ENCODE data around the gene HIVEP2.

The HIVEP2 gene

DNA sequence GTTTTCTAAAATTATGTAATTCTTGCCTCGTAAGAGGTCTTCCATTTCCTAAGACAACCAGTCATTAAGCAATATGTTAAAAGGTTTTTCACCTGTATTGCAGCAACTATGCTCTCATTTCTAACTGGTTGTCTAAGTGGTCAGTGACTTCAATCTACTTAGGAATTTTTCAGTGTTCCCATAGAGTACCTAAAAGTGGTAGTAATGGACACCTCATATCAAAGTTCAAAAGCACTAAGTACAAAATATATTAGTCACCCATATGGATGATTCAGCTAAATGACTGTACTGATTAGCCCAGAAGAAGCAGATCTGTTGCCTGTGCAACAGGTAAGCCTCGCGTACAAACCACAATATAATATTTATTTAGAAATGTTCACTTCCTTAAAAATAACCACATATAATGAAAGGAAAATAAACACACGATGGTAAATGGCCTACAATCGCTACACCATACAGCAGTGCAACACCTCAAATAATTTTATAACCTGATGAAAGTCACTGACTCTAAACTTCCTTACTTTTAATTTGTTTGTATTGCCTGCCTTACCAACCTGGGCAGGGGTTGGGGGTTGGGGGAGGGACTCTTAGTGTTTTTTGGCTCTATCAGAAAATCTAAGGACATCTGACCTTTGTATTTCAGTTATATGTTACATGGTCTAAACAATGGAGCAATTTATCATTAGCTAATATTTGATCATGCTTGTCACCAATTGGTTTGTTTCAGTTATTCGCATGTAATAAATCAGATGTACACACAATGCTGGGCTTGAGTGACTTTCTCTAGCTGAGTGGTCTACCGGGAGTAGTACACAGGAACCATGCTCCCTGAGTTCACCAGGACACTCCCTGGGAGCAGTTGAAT, 105.9 kb downstream of the HIVEP2 start:
- no peak for FAIRE-seq

DNA sequence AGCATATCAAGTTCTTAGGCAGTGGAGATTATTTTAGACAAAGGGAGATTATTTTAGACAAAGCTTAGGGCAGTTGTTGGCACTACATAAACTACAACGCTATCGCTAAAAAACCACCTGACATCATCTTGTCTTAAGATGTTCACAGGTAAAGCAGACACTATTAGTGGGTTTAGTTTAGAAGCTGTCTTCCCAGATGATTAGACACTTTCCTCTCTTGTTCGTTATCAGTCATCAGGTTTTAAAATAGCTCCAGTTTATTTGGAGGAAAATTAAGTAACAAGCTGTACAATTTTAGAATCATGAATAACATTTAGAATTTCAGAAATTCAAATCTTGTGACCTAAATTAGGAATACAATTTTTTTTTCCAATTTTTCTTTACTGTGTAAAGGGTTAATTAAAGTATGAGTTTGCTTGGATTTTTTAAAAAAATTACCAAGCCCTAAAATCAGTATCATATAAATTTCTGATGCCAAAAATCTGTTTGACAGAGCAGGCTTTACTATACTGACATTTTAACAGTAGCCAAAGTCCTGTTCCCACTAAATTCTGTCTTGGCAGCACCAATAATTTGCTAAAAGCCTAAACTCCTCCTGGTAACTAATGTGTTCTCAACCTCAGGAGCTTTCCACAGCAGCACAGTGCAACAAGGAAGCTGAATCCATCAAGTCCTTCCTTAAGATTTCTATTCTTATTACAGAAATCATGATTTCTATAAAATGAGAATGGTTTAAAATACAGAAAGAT, 109.0 kb downstream of the HIVEP2 start:
- FAIRE-seq = no peak

DNA sequence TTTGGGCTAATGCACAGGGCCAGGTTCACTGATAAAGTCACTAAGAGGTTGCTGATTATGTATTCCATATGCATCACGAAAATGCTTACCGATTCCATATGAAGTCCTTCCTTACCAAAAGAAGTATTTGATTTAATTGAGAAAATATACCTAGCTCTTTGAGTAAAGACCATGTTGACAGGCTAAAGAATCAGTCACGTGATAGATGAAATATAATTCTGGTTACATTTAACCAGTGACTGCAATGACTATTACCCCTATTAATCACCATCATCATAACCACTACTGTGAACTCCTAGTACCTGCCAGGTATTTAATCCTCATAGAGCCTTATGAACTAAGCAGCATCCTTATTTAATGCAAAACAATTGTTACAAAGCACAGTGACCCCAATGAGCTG, 110.1 kb downstream of the HIVEP2 start:
- FAIRE-seq = no peak

DNA sequence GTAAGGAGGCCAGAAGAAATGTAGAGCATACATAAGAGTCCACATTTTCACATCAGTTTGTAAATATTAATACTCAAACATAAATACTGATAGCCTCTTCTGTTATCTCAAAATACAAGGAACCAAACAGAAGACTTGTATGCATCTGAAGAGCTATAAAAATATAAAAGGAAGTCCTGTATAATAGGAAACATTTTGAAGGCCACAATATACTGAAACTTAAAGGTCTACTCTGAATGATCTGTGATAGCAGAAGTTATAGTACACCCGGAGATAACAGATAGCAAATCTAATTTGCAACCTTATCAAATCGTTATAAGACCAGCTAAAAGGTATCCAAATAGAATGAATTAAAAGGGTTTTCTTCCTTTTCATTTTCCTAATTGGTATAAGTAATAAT, 111.2 kb downstream of the HIVEP2 start:
- no peak for FAIRE-seq

DNA sequence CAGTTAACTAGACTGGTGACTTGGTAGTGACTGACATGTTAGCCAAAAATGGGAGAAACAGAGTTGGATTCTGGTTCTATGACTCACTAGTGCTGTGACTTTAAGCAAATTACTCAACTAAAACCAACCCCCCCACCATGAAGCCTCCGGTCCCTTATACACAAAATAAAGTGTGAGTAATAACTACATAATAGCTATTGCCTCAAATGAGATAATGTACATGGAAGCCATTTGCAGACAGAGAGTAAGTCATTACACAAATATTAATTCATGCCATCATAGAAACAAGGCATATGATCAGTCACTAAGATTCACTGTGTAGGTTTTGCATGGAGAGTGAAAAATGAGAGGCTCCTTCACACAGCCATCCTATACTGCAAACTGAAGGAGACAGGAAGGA, 111.9 kb downstream of the HIVEP2 start:
- FAIRE-seq = no peak

DNA sequence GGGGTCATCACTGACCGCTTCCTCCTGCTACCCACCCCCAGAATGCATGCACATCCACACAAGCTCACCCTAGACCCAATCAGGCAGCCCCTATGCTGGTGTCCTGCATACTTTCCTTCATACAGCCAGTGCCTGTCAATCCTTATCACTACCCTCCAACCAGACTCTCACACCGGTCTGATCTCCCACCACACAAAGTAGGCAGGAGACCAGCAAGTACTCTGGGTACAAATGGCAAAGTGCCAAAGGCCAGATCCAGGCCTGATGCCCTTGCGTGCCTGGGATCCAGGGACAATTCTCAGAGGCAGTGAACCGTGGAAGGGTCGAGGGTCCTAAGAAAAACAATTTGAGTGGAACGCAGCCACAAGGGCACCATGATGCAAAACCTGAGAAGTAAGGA, 114.2 kb downstream of the HIVEP2 start:
- FAIRE-seq = no peak

DNA sequence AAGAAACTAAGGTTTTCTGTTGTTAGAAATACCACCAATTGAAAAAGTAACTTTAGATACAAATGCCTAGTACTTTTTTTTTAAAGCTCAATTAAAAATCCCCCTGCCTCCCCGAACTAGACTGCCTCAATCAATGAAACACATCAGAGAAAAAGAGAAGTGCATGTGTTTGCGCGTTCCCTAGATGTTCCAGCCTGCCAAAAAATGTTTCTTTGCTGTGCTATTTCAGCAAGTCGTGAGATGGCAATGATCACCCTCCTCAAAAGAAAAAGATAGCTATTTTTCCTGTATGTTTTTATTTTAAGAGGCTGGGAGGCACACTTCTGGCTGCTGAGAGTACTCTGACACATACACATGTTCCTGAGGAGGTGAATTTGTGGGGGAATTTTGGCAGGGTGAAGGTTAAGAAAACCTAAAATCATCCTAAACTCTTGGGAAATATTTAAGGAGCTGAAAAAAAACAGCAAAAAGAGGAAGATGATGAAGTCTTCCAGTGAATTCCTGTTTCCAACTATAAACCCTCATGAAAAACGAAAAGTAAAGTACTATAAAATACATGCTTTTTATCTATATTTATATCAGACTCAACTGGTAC, 114.8 kb downstream of the HIVEP2 start:
- no peak for FAIRE-seq

DNA sequence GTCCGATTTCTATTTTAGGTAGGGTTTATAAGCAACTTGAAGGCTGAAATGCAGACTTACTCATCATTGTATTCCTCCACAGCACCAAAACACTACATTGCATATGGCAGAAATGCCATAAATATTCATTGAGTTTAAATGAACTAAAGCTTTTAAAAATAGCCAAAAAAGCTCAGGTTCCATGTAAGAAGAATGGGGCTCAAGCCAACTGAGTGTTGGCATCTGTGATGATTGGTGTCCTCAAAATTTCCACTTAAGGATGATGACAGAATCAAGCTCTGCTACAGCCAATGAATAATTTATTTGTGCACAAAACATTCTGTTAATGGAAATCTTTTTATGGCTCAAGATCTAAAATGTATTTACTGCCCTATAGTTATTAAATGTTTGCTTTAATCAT, 115.4 kb downstream of the HIVEP2 start:
- no peak for FAIRE-seq

DNA sequence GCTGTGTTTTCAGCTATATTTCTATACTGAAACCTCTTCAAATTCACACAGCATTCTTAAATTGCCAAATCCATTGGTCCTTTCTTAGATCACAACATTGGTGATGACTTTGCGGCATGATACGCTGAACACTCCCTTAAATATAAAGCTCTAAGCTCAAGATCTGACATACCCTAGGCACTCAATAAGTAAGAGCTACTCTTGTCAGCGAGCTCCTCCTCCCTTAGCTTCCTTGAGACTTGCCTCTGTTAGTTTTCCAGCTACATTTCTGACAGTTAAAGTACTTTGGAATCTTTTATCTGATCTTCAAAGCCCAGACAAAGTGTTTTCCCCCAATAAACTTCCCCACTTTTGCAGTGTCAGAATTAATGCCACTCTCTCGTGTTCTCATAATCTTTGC, 117.0 kb downstream of the HIVEP2 start:
- no peak for FAIRE-seq

DNA sequence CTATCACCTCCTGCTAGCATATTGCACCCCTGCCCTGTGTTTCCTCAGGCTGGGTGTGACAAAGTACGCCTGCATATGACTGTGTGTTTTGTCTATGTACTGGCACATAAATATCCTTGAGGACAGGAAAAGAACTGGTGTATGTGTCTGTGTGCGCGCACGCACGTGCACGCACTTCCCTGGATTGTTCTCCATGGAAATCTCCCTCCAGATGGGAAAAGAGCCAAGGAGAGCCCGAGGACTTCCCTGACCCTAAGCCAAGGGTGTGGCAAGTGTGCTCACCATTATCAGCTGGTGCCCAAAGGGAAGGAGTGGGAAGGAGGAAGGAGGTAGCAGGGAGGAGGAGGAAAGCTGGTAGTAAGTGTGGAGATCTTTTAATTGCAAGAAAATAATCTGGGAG, 117.6 kb downstream of the HIVEP2 start:
- no peak for FAIRE-seq

DNA sequence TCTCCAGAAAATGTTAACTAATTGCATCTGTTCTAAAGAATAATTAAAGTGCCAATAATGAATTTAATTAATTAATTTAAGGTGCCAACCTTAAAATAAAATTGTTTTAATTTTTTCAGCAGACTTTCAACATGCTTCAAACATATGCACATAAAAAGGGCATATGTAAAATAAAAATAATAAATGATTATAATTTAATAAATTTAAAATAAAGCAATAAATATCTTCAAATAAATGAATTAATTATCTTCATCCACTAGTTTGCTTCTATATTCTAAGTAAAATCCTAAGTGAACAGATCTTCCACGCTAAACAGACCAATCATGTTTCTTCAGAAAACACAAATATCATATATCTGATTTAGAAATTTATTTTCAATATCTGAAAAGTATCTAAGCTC, 119.2 kb downstream of the HIVEP2 start:
- peak; percentile 65 for FAIRE-seq

DNA sequence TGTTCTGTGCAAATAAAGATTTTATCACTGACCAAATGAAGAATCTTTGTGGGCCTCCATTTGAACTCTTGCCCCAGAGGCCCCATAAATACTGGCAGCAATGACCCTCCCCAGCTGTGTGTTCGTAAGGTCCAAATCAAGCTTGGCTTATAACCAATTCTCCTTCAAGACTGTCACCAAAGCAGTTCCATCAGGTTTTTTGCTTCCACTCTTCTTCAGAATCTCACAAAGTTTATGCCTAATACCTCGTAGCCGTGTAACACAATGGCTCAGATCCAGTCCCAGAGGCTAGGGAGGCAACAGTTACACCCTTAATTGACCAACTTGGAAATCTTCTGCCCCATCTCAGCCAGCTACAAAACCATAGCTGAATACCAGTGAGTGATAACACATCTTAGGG, 120.5 kb downstream of the HIVEP2 start:
- no peak for FAIRE-seq

DNA sequence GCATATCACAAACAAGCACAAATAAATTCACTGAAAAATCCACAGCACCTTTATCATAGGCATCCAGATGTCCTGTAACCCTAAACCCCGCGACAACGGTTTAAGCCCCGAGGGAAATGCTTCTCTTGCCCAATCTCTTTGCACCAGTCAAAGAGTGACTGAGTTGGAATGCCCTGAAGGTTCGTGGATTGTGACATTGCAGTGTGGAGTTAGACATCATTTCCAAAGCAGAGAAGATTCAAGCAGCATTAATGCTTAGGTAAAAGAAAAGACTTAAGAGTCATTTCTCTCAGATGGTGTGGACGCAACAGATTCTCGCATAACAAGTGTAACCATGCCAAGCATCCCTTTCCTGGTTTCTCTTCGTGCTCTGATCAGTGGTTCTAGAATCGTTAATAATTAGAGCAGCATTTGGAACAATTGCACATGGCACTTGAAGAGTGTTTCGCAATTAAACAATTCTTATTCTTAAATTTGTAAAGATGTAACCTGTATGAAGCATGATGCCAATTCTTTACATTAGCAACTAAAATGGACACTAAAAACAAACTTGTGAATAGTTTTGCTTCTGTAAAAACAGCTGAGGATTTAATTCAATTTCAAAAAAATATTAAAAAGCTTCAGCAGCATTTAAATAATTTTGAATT, 121.6 kb downstream of the HIVEP2 start:
- FAIRE-seq = no peak

DNA sequence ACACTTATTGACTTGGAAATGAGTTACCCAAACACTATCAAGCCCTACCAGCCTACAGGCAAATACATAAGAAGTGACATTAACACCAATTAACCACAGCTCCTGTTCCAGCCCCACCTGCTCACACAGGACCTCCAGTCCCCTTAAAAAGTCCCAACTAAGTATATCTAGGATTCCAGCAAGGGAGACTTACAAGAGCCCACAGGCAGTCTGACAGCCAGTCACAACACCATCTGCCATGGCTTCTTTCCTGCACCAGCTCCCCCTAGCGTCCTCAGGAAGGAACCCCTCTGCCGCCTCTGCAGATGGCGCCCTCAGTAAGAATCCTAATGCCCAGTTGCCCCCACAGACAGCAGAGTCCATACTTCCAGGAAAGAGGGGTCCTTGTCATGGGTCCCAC, 122.1 kb downstream of the HIVEP2 start:
- no peak for FAIRE-seq

DNA sequence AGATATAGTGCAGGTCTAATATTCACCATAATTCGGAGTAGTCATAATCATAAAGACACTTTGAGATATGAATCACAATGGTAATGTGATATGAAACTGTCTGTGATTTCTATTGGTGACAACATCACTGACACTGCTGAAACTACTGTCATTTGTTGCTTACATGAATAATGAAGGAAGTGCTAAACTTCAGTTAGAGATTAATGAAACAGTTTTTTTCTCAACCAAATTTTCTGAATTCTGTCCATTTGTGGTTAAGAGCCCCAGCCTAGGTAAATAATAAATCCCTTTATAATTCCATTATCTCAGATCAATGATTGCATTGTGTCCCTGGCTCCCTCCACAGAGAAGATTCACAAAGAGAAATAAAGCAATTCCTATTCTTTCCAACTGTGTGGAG, 122.6 kb downstream of the HIVEP2 start:
- no peak for FAIRE-seq

DNA sequence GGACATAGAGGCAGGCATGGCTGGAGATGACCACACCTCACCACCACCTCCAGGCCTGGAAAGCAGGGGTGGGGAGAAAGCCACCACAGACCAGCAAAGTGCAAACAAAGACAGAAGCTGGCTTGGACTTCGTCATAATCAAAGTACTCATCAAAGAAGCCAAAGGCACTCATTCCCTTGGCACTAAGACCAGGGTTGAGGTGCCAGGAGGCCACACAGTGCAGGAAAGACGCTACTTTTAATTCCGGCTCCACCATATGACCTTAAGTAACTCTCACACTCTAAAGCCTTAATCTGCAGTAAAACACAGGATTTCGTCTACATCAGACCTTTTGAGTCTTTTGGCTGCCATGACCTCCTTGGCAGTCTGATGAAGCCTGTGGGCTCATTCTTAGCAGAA, 123.1 kb downstream of the HIVEP2 start:
- no peak for FAIRE-seq

DNA sequence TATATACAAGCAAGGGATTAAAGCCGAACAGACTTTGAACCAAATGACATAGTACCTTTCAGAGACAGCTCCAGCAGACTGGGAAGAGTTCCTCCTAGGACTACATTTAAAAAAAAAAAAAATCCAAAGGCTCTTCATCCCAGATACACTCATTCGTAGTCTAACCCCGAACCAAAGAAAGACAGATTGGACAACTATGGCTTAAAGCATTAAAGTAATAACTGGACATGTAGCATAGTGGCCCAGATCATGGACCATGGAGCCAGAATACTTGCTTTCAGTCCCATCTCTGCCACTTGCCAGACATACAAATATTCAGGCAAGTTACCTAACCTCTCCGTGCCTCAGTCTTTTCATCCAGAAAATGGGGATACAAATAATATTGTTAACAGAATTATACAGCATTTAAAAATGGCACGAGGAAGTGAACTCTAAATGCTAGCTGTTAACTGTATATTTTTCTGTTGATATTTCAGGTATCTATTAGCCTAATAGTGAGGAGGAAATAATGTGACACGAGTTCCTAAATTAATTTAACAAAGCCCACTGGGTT, 123.7 kb downstream of the HIVEP2 start:
- no peak for FAIRE-seq

DNA sequence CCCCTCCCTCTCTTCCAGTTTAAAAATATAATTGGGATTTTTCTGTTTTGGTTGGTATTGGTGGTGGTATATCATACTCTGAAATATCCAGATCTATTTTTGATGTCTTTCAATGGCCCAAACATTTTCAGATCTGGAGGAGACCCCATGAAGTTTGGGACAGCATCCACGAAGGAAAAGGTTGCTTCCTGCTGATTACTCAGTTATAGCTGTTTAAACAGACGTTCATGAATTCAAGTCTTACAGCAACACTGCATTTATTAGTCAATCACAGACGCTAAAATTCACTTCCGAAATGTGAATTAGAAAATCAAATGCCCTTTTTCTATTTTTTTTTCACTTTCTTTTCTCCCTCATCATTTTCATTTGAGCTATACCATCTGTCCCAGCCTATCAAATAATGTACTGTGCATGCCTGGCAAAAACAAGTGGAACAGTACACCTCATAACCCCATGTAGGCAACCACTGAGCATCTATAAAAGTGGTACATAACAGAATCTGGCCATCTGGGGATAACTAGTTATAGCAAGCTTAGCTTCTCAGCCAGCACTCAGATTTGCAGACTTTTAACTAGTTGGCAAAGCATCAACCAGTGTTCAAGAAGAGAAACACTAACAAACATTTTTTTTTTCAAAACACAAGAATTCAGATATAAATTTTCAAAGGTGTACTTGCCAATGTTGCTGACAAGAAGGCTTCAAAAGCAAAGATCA, 124.5 kb downstream of the HIVEP2 start:
- FAIRE-seq = no peak

DNA sequence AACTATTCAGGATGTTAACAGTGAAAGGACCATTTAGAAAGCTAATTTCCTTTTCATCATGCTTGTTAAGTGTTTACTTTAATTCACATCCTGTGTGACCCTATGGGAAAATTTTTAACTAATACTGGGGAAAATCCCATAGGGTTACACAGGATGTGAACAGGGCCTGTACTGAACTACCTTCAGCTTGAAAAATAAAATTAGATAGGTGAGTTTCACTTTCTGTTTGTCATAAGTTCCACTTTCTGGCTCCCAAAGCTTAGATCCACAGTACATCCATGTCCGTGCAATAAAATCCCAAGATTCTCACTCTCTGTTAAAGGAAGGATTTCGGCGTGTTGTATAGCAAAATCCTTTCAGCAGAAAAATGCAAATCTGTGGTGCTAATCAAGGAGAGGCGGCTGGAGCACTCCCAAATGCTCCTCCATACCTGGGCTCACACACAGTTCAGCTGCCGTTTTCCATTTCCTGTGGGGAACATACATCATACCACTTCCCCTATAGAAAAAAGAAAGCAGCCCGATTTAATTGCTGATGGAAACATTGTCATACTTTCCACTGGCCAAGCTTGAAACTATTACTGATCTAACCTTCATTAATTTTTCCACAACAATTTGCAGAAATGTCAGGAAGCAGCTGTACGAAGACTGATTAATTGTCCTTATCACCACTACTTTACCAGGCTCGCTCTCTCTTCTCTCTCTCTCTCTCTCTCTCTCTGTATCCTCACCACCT, 125.2 kb downstream of the HIVEP2 start:
- FAIRE-seq = no peak

DNA sequence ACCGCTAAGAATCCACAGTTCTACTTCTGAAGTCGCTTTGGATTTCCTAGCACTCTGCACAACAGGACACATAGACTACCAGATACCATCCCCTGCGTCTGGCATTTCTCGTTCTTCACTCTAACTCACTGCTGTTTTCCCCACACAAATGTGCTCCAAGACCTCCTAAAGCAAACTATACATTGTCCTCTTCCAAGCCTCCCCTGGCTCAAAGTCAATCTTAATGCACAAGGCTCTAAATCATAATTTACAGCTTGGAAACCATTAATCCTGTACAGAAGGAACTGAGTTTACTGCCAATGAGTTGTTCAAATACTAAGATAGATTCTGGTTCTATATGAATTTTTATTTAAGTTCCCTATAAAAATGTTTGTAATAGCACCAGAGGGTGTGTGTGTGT, 128.5 kb downstream of the HIVEP2 start:
- FAIRE-seq = no peak

DNA sequence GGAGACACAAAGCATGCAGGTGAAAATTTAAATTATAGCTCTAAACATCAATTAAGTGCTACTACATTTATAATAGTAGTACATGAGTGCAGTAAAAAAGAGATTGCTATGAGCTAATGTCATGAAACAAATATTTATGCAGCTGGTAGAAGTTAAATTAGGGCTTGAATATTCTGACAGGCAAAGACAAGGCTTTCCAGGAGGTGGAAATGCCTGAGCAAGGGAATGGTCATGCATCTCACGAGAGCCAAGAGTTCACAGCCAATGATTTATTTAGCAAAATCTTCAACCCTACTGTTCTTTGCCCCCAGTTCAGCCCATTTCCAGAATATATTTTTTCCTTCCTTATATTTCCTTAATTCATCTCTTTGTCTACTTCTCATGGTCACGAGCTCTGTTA, 128.9 kb downstream of the HIVEP2 start:
- FAIRE-seq = no peak

DNA sequence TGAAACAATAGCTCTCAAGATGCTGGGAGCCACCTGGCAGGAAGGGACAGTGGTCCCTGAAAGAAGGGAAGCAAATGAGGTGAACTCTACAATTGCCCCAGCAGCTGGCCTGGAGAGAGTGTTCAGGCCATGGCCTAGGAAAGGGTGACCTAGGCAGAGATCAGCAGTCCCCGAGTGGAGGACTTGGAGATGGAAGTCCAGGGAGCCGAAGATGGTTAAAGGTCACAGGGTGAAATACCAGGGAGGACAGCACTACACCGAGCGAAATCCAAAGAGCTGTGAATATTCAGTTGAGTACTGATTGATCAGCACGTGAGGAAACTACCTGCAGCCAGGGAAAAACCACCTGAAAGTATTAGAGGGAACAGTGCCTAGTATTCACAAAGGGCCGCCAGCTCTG, 133.1 kb downstream of the HIVEP2 start:
- FAIRE-seq = no peak
